Activated T-helper 17 cell treated with anti-CD3 and anti-CD28 coated beads, Interleukin-2, amount 50 U/mL, for 72 hours (primary cell): ENCODE measurements around the gene GRHL3. TPM values are rescaled to one million over a fixed set of nuclear protein-coding genes. Genes with fewer than 3 reads are reported as not detected.
A peak's percentile ranks its signal among the peaks of the same experiment; 100 is the strongest.
"Not testable (repeated sequence)": the region's sequence is repeated elsewhere in the genome, so short reads cannot be mapped to it uniquely, and the experiment has no call there.

Source experiments
- ATAC-seq: fragments of 150-1000 bp; cut with Tn5 transposase; replicated peaks from 2 replicates; pipeline ENCODE4 v1.10.0; 2021; ENCODE audit warnings: mild to moderate bottlenecking, moderate library complexity
- H3K27ac Mint-ChIP-seq: one replicate; pipeline ENCODE4 v1.8.0; 2022; ENCODE audit warnings: mixed read lengths
- H3K27me3 Mint-ChIP-seq: one replicate; pipeline ENCODE4 v1.8.0; 2022; ENCODE audit warnings: mixed read lengths
- H3K36me3 Mint-ChIP-seq: one replicate; pipeline ENCODE4 v1.8.0; 2022; ENCODE audit warnings: low read depth, mild to moderate bottlenecking, mixed read lengths
- H3K4me1 Mint-ChIP-seq: one replicate; pipeline ENCODE4 v1.8.0; 2022; ENCODE audit warnings: mixed read lengths
- H3K4me3 Mint-ChIP-seq: one replicate; pipeline ENCODE4 v1.8.0; 2022; ENCODE audit warnings: mild to moderate bottlenecking, mixed read lengths
- H3K9me3 Mint-ChIP-seq: one replicate; pipeline ENCODE4 v1.8.0; 2022; ENCODE audit warnings: mixed read lengths
- total RNA-seq, 2 donors: library from RNA; stranded (reverse); gene quantifications; one replicate each; pipeline ENCODE4 v1.2.3, GENCODE V29; 2022

The GRHL3 gene
- not detected for total RNA-seq

DNA sequence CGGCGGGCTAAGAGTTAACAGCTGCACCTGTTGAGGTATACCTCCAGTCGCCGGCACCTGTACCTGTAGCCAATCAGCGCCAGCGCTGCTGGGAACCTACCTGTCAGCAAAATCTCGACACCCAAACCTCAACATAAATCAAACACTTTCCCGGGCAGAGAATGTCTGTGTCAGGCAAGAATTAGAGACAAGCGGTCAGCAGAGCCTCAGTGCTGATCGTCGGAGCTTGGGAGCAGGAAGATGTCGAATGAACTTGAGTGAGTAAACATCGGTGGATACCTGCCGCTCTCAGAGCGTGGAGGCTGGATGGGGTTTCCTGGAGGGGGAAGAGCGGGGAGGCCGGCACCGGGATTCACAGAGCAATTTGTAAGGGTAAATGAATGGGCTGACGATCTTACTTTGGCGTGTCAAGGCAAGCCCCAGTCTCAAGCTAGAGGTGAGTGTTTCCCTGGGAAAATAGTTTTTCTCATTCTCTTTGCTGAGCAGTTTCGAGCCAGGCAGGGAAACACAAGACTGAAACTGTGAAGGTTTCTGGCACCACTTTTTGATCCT lies at the start of gene GRHL3:
TSS of gene GRHL3 (plus strand) at position 46 of the 552 bp plus-strand sequence. CDS start at position 241, 195 bp downstream.
- Mint-ChIP-seq H3K36me3 (no peaks in the 10 kb centered on the region), H3K4me3 (peak within 1 kb of the TSS; percentile 75), H3K4me1 (peaks cover 18% of the 10 kb centered on the region), H3K27ac (no peak within 1 kb of the TSS), H3K27me3 (peaks cover 47% of the 10 kb centered on the region), H3K9me3 (no peaks in the 10 kb centered on the region)
- no peak for ATAC-seq

DNA sequence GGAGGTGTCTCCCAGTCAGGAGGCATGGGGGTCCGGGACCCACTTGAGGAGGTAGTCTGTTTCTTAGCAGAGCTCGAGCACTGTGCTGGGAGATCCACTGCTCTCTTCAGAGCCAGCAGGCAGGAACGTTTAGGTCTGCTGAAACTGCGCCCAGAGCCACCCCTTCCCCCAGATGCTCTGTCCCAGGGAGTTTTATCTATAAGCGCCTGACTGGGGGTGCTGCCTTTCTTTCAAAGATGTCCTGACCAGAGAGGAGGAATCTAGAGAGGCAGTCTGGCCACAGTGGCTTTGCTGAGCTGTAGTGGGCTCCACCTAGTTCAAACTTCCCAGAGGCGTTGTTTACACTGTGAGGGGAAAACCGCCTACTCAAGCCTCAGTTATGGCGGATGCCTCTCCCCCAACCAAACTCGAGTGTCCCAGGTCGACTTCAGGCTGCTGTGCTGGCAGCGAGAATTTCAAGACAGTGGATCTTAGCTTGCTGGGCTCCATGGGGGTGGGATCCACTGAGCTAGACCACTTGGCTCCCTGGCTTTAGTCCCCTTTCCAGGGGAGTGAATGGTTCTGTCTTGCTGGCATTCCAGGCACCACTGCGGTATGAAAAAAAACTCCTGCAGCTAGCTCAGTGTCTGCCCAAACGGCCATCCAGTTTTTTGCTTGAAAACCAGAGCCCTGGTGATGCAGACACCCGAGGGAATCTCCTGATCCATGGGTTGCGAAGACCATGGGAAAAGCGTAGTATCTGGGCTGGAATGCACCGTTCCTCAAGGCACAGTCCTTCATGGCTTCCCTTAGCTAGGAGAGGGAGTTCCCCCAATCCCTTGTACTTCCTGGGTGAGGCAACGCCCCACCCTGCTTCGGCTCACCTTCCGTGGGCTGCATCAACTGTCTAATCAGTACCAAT lies 44.7 kb upstream of the GRHL3 start:
- H3K4me3 Mint-ChIP-seq, H3K36me3 Mint-ChIP-seq, H3K4me1 Mint-ChIP-seq, H3K27ac Mint-ChIP-seq, H3K9me3 Mint-ChIP-seq, ATAC-seq: not testable (repeated sequence)
- peaks cover 32% of the 10 kb centered on the region for H3K27me3 Mint-ChIP-seq

GRCh38 chr1:24275104-24275410 lies 44.1 kb upstream of the GRHL3 start:
- Mint-ChIP-seq H3K36me3 (no peaks in the 10 kb centered on the region), H3K27ac (no peak overlapping the region), H3K4me1 (peaks cover 10% of the 10 kb centered on the region), H3K9me3 (peaks cover 4% of the 10 kb centered on the region), H3K27me3 (peaks cover 32% of the 10 kb centered on the region), H3K4me3 (no peak overlapping the region)
- no peak for ATAC-seq

DNA sequence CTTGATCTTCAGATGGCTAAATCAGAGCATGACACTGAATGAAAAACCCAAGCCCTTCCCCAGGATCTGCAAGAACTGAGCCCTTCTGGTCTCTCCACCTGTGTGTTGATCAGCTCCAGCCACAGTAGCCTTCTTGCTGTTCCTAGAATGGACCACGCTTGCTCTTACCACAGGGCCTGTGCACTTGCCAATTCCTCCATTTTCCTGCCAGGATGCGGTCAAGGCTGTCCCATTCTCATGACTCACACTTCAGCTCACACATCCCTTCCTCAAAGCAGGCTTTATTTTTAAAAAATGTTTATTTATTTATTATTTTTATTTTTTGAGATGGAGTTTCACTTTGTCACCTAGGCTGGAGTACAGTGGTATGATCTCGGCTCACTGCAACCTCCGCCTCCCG lies 43.6 kb upstream of the GRHL3 start:
- Mint-ChIP-seq H3K27me3 (peaks cover 28% of the 10 kb centered on the region), H3K9me3 (peaks cover 4% of the 10 kb centered on the region), H3K4me3 (no peak overlapping the region), H3K36me3 (no peaks in the 10 kb centered on the region), H3K27ac (no peak overlapping the region), H3K4me1 (peaks cover 10% of the 10 kb centered on the region)
- no peak for ATAC-seq

DNA sequence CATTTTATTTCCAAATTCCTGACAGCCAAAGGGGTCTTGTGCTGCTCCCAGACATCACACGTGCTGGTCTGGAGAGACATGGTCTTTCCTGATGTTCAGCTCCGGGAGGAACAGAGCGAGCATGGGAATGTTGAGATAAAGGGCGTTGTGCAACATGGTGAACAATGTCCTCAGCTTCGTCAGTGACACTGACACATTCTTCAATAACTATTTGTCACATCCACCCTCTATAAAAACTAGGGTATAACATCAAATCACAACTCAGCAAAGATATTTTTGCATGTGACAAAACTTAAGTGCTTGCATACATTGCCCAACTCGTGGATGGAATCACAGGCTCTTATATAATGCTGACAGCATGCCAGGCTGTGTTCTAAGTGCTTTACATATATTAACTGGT lies 42.4 kb upstream of the GRHL3 start:
- peaks cover 24% of the 10 kb centered on the region for H3K27me3 Mint-ChIP-seq
- H3K4me3 Mint-ChIP-seq: no peak overlapping the region
- no peak overlapping the region for H3K27ac Mint-ChIP-seq
- H3K4me1 Mint-ChIP-seq: peaks cover 10% of the 10 kb centered on the region
- no peaks in the 10 kb centered on the region for H3K36me3 Mint-ChIP-seq
- peaks cover 4% of the 10 kb centered on the region for H3K9me3 Mint-ChIP-seq
- no peak for ATAC-seq

- Mint-ChIP-seq H3K4me1 (peaks cover 10% of the 10 kb centered on the region), H3K4me3 (peak overlapping the region; percentile 70), H3K36me3 (no peaks in the 10 kb centered on the region), H3K27me3 (peaks cover 17% of the 10 kb centered on the region), H3K27ac (peak overlapping the region; percentile 58), H3K9me3 (peaks cover 4% of the 10 kb centered on the region)
- peak; percentile 97 for ATAC-seq
Measured at GRCh38 chr1:24277420-24278169, 41.6 kb upstream of the GRHL3 start.

- H3K4me1 Mint-ChIP-seq: peaks cover 10% of the 10 kb centered on the region
Measured at GRCh38 chr1:24278726-24279125, 40.4 kb upstream of the GRHL3 start.

GRCh38 chr1:24279590-24280232 lies 39.4 kb upstream of the GRHL3 start:
- no peak overlapping the region for H3K27ac Mint-ChIP-seq
- H3K9me3 Mint-ChIP-seq: no peaks in the 10 kb centered on the region
- peaks cover 5% of the 10 kb centered on the region for H3K27me3 Mint-ChIP-seq
- H3K4me1 Mint-ChIP-seq: peaks cover 10% of the 10 kb centered on the region
- ATAC-seq: no peak
- no peak overlapping the region for H3K4me3 Mint-ChIP-seq
- no peaks in the 10 kb centered on the region for H3K36me3 Mint-ChIP-seq

More at GRCh38 chr1:24278726-24279125, 40.4 kb upstream of the GRHL3 start:
- Mint-ChIP-seq H3K4me3 (no peak overlapping the region), H3K27me3 (peaks cover 8% of the 10 kb centered on the region), H3K27ac (no peak overlapping the region), H3K9me3 (no peaks in the 10 kb centered on the region), H3K36me3 (no peaks in the 10 kb centered on the region)
- no peak for ATAC-seq

DNA sequence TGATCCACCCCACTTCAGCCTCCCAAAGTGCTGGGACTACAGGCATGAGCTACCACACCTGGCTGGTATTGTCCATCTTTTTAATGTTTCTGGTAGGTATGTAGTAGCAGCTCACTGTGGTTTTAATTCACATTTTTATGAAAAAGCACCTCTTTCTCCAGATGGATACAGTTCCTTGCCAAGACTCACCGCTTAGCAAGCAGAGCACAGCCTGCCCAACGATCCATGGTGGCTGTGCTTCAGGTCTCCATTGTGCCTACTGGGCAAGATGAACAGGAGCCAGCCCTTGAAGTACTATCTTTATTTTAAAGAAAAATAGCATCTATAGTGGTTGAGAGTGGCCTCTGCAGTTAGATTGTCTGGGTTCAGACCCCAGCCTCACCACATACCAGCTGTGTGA lies 37.6 kb upstream of the GRHL3 start:
- H3K4me3 Mint-ChIP-seq: no peak overlapping the region
- no peaks in the 10 kb centered on the region for H3K9me3 Mint-ChIP-seq
- no peak overlapping the region for H3K27ac Mint-ChIP-seq
- H3K36me3 Mint-ChIP-seq: no peaks in the 10 kb centered on the region
- ATAC-seq: no peak
- H3K4me1 Mint-ChIP-seq: peaks cover 10% of the 10 kb centered on the region
- no peaks in the 10 kb centered on the region for H3K27me3 Mint-ChIP-seq

DNA sequence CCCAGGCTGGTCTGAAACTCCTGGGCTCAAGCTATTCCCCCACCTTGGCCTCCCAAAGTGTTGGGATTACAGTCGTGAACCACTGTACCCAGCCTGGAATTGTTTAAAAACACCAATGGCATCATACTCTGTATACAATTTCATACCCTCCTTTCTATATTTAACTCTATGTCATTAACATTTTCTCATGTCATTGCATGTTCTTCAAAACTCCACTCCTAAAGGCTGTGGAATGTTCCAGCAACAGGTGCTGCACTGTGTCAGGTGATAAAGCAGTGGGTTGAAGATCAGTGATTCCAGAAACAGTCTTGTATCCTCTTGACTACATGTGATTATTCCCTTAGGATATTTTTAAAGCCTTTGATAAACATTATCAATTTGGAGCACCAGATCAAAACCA lies 36.7 kb upstream of the GRHL3 start:
- H3K36me3 Mint-ChIP-seq: no peaks in the 10 kb centered on the region
- H3K9me3 Mint-ChIP-seq: no peaks in the 10 kb centered on the region
- H3K27ac Mint-ChIP-seq: no peak overlapping the region
- no peak overlapping the region for H3K4me3 Mint-ChIP-seq
- ATAC-seq: no peak
- no peaks in the 10 kb centered on the region for H3K27me3 Mint-ChIP-seq
- H3K4me1 Mint-ChIP-seq: peaks cover 5% of the 10 kb centered on the region

GRCh38 chr1:24283326-24284155 lies 35.6 kb upstream of the GRHL3 start:
- no peaks in the 10 kb centered on the region for H3K4me1 Mint-ChIP-seq
- H3K4me3 Mint-ChIP-seq: no peak overlapping the region
- ATAC-seq: no peak
- H3K36me3 Mint-ChIP-seq: no peaks in the 10 kb centered on the region
- H3K27me3 Mint-ChIP-seq: no peaks in the 10 kb centered on the region
- no peak overlapping the region for H3K27ac Mint-ChIP-seq
- no peaks in the 10 kb centered on the region for H3K9me3 Mint-ChIP-seq

- no peak for ATAC-seq
- Mint-ChIP-seq H3K27ac (no peak overlapping the region), H3K9me3 (no peaks in the 10 kb centered on the region), H3K4me1 (no peaks in the 10 kb centered on the region), H3K36me3 (no peaks in the 10 kb centered on the region), H3K27me3 (no peaks in the 10 kb centered on the region), H3K4me3 (no peak overlapping the region)
Measured at GRCh38 chr1:24284156-24284471, 35.0 kb upstream of the GRHL3 start.

- Mint-ChIP-seq H3K9me3 (no peaks in the 10 kb centered on the region), H3K27ac (no peak overlapping the region), H3K36me3 (no peaks in the 10 kb centered on the region), H3K4me1 (no peaks in the 10 kb centered on the region), H3K4me3 (no peak overlapping the region), H3K27me3 (no peaks in the 10 kb centered on the region)
- ATAC-seq: no peak
Measured at GRCh38 chr1:24285231-24285630, 33.9 kb upstream of the GRHL3 start.
